IMR-90 (cell line): Measurements from ENCODE around the gene IL18.

Source experiments
- BHLHE40 ChIP-seq: fragments of 150-350 bp; IDR thresholded peaks from 2 replicates; pipeline ENCODE4 v1.6.1; 2016; ENCODE audit warnings: mild to moderate bottlenecking, low read depth, low read length
- CEBPB ChIP-seq: IDR thresholded peaks from 2 replicates; pipeline ENCODE4 v1.6.1; 2012; ENCODE audit warnings: low read depth, low read length, improper control_type of control experiment
- MAZ ChIP-seq: IDR thresholded peaks from 2 replicates; pipeline ENCODE4 v1.6.1; 2012; ENCODE audit warnings: low read depth, mild to moderate bottlenecking, low read length, improper control_type of control experiment, moderate library complexity, borderline replicate concordance
- POLR2A ChIP-seq: IDR thresholded peaks from 2 replicates; pipeline ENCODE4 v1.6.1; 2012; ENCODE audit warnings: mild to moderate bottlenecking, low read depth, low read length
- TF ChIP-seq, protein P1 (sequence below): conservative IDR thresholded peaks from 2 replicates; pipeline ENCODE4 v1.5.1; 2012; ENCODE audit warnings: mild to moderate bottlenecking, low read depth, low read length, improper control_type of control experiment

DNA sequence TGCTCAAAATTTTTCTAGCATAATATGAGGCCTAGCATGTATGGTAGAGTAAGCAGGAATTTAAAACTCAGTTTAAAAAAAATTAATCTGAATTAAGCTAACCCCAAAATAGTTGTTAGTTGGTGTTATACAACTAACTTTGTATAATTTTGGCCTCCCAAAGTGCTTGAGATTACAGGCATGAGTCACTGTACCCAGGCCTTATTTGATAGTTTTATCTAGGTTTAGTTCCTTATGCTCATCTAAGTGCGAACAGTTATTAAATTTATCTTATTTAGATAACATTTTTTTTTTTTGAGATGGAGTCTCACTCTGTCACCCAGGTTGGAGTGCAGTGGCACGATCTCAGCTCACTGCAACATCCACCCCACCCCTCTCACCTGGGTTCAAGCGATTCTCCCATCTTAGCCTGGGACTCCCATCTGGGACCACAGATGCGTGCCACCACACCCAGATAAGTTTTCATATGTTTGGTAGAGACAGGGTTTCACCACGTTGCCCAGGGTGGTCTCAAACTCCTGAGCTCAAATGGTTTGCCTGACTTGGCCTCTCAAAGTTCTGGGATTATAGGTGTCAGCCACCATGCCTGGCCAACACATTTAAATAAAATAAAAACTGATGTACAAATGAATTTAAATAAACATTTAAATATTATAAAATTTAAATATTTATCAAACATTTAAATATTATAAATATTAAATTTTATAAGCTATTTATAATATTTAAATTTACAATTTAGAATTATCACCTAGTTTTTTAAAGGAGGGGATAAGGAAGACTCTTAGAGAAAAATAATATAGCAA lies 7.5 kb downstream of the IL18 start:
- TF ChIP-seq, protein P1, sequence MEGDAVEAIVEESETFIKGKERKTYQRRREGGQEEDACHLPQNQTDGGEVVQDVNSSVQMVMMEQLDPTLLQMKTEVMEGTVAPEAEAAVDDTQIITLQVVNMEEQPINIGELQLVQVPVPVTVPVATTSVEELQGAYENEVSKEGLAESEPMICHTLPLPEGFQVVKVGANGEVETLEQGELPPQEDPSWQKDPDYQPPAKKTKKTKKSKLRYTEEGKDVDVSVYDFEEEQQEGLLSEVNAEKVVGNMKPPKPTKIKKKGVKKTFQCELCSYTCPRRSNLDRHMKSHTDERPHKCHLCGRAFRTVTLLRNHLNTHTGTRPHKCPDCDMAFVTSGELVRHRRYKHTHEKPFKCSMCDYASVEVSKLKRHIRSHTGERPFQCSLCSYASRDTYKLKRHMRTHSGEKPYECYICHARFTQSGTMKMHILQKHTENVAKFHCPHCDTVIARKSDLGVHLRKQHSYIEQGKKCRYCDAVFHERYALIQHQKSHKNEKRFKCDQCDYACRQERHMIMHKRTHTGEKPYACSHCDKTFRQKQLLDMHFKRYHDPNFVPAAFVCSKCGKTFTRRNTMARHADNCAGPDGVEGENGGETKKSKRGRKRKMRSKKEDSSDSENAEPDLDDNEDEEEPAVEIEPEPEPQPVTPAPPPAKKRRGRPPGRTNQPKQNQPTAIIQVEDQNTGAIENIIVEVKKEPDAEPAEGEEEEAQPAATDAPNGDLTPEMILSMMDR = no peak
- TF ChIP-seq CEBPB (no peak), POLR2A (no peak), BHLHE40 (no peak), MAZ (no peak)
